ENCODE results near the gene NISCH.
A peak's percentile ranks its signal among the peaks of the same experiment; 100 is the strongest.

The NISCH gene

DNA sequence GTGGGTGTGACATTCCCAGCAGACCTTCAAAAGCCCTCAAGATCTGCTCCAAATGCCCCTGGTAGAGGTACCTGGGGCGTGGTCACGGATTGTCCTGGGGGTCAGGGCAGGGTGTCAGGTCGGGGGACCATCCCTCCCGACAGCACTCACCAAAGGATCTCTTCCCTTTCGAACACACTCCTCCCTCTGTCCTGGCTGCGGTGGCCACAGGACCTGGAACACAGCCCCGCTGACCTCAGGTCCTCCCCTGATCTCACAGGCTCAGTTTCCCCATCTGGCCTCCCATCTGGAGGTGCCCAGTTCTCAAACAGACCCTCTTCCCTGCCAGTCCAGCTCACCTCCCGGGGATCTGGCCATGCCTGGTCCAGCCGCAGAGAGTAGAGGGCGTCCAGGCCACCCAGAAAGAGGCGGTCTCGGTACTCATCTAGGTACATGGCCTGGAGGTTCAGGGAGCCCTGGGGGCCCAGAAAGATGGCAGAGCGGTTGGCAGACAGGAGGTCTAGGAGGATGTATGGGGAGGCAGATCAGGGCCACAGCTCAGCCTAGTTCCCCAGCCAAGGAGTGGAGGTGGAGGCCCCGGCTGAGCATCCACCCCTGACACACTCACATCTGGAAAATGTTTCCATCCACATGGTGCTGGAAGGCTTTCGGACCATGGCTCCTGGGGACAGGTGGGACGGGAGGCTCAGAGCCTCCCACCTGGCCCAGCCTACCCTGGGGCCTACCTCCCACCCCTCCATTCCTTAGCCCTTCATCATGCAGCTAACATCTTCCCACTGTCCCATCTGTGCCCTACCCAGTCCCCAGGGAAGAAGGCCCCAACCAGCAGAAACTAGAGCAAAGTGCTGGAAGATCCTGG is 12.8 kb upstream of the NISCH start:
- no peak overlapping the region for H3K27ac ChIP-seq (ENCODE audit: poor library complexity, severe bottlenecking)
- no peak overlapping the region for H3K4me3 ChIP-seq (ENCODE audit: severe bottlenecking)
- H3K36me3 ChIP-seq (ENCODE audit: low read depth) = no peaks in the 10 kb centered on the region
- H3K9me3 ChIP-seq (ENCODE audit: severe bottlenecking) = no peaks in the 10 kb centered on the region
- no peak for DNase-seq (ENCODE audit: low spot score)
- H3K4me1 ChIP-seq (ENCODE audit: insufficient read depth, poor library complexity, severe bottlenecking) = peaks cover 4% of the 10 kb centered on the region
- H3K27me3 ChIP-seq (ENCODE audit: insufficient read depth, poor library complexity, severe bottlenecking) = no peaks in the 10 kb centered on the region
- no peak for ATAC-seq (ENCODE audit: low read depth)
- TF ChIP-seq, protein P1, sequence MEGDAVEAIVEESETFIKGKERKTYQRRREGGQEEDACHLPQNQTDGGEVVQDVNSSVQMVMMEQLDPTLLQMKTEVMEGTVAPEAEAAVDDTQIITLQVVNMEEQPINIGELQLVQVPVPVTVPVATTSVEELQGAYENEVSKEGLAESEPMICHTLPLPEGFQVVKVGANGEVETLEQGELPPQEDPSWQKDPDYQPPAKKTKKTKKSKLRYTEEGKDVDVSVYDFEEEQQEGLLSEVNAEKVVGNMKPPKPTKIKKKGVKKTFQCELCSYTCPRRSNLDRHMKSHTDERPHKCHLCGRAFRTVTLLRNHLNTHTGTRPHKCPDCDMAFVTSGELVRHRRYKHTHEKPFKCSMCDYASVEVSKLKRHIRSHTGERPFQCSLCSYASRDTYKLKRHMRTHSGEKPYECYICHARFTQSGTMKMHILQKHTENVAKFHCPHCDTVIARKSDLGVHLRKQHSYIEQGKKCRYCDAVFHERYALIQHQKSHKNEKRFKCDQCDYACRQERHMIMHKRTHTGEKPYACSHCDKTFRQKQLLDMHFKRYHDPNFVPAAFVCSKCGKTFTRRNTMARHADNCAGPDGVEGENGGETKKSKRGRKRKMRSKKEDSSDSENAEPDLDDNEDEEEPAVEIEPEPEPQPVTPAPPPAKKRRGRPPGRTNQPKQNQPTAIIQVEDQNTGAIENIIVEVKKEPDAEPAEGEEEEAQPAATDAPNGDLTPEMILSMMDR (IDR thresholded peaks at IDR 0.05; ENCODE audit: poor library complexity, severe bottlenecking) = no peak

- Histone ChIP-seq H3K4me1 (ENCODE audit: insufficient read depth, poor library complexity, severe bottlenecking) (no peaks in the 10 kb centered on the region), H3K9me3 (ENCODE audit: severe bottlenecking) (no peaks in the 10 kb centered on the region), H3K4me3 (ENCODE audit: severe bottlenecking) (no peak overlapping the region), H3K36me3 (ENCODE audit: low read depth) (no peaks in the 10 kb centered on the region), H3K27me3 (ENCODE audit: insufficient read depth, poor library complexity, severe bottlenecking) (no peaks in the 10 kb centered on the region), H3K27ac (ENCODE audit: poor library complexity, severe bottlenecking) (no peak overlapping the region)
- TF ChIP-seq, protein P1 (IDR thresholded peaks at IDR 0.05; ENCODE audit: poor library complexity, severe bottlenecking) = no peak
- ATAC-seq (ENCODE audit: low read depth) (no peak), DNase-seq (ENCODE audit: low spot score) (no peak)
Observed at GRCh38 chr3:52443268-52443610, 12.2 kb upstream of the NISCH start.

- Histone ChIP-seq H3K27me3 (ENCODE audit: insufficient read depth, poor library complexity, severe bottlenecking) (no peaks in the 10 kb centered on the region), H3K4me3 (ENCODE audit: severe bottlenecking) (no peak overlapping the region), H3K9me3 (ENCODE audit: severe bottlenecking) (no peaks in the 10 kb centered on the region), H3K36me3 (ENCODE audit: low read depth) (no peaks in the 10 kb centered on the region), H3K27ac (ENCODE audit: poor library complexity, severe bottlenecking) (no peak overlapping the region), H3K4me1 (ENCODE audit: insufficient read depth, poor library complexity, severe bottlenecking) (no peaks in the 10 kb centered on the region)
- no peak for ATAC-seq (ENCODE audit: low read depth)
- TF ChIP-seq, protein P1 (IDR thresholded peaks at IDR 0.05; ENCODE audit: poor library complexity, severe bottlenecking) = no peak
- DNase-seq (ENCODE audit: low spot score) = no peak
Observed at GRCh38 chr3:52443791-52444687, 11.4 kb upstream of the NISCH start.

GRCh38 chr3:52444860-52445793 is 10.3 kb upstream of the NISCH start, which contains the start of gene SEMA3G:
Gene SEMA3G (minus strand): TSS chr3:52445103. CDS start chr3:52445027, 76 bp downstream.
- Histone ChIP-seq H3K4me3 (ENCODE audit: severe bottlenecking) (no peak within 1 kb of the TSS), H3K9me3 (ENCODE audit: severe bottlenecking) (no peaks in the 10 kb centered on the region), H3K36me3 (ENCODE audit: low read depth) (no peaks in the 10 kb centered on the region), H3K27ac (ENCODE audit: poor library complexity, severe bottlenecking) (no peak within 1 kb of the TSS), H3K4me1 (ENCODE audit: insufficient read depth, poor library complexity, severe bottlenecking) (no peaks in the 10 kb centered on the region), H3K27me3 (ENCODE audit: insufficient read depth, poor library complexity, severe bottlenecking) (no peaks in the 10 kb centered on the region)
- DNase-seq (ENCODE audit: low spot score) = peak; percentile 76
- TF ChIP-seq, protein P1 (IDR thresholded peaks at IDR 0.05; ENCODE audit: poor library complexity, severe bottlenecking) = no peak
- peak; percentile 81 for ATAC-seq (ENCODE audit: low read depth)

All from RWPE2 (cell line).